HFFc6 (cell line): ENCODE results near the gene LRRC51. TPM values are rescaled to one million over a fixed set of nuclear protein-coding genes. Genes with fewer than 3 reads are reported as not detected.

Experiments used
- DNase-seq: peaks from one replicate; pipeline ENCODE4 v3.0.0-alpha.2; 2018
- H3K27ac Mint-ChIP-seq: 2 replicates; pipeline ENCODE4 v1.8.0; 2020; ENCODE audit warnings: mild to moderate bottlenecking, mixed read lengths
- H3K27me3 Mint-ChIP-seq: 2 replicates; pipeline ENCODE4 v1.8.0; 2021; ENCODE audit warnings: mild to moderate bottlenecking, moderate library complexity, mixed read lengths; ENCODE audit not compliant: insufficient read depth
- H3K36me3 Mint-ChIP-seq: 2 replicates; pipeline ENCODE4 v1.8.0; 2021; ENCODE audit warnings: low read depth, mixed read lengths
- H3K4me1 Mint-ChIP-seq: 2 replicates; pipeline ENCODE4 v1.8.0; 2020; ENCODE audit warnings: low read depth, mixed read lengths
- H3K4me3 Mint-ChIP-seq: 2 replicates; pipeline ENCODE4 v1.8.0; 2020; ENCODE audit warnings: mild to moderate bottlenecking, moderate library complexity, mixed read lengths
- H3K9me3 Mint-ChIP-seq: 2 replicates; pipeline ENCODE4 v1.8.0; 2020; ENCODE audit warnings: mild to moderate bottlenecking, mixed read lengths
- microRNA-seq: library from miRNA; unstranded; fragments of <30 nt; microRNA quantifications from one replicate; pipeline ENCODE4, GENCODE V29; 2019
- total RNA-seq, 6 experiments: library from RNA; stranded (reverse); fragmentation: NEBNext Ultra II Directional; extraction: Animal tissue kit (Norgen Biotek cat#: 25700); gene quantifications; 2 replicates in 1 of 6; 3 replicates in 5 of 6; pipeline ENCODE4 v1.2.3, GENCODE V29; 2021
- TF ChIP-seq, protein P1 (sequence below): fragments of 200-600 bp; sonication (generic); IDR thresholded peaks from 2 replicates; pipeline ENCODE4 v1.5.0; 2021; ENCODE audit warnings: antibody characterized with exemption, mild to moderate bottlenecking

The LRRC51 gene
- total RNA-seq, 6 experiments from 2014 or later = 7.4 to 12.4 (median 8.5) TPM

GRCh38 chr11:72144807-72145565, 64.3 kb downstream of the LRRC51 start:
- Mint-ChIP-seq H3K36me3 (peaks cover 1% of the 10 kb centered on the region; the same call in 1 of the 2 replicates), H3K9me3 (no peaks in the 10 kb centered on the region), H3K4me1 (peaks cover 59% of the 10 kb centered on the region), H3K4me3 (peak overlapping the region; percentile 9; the same call in 1 of the 2 replicates), H3K27me3 (no peaks in the 10 kb centered on the region; the same call in 1 of the 2 replicates), H3K27ac (peak overlapping the region; percentile 92)
- TF ChIP-seq, protein P1, sequence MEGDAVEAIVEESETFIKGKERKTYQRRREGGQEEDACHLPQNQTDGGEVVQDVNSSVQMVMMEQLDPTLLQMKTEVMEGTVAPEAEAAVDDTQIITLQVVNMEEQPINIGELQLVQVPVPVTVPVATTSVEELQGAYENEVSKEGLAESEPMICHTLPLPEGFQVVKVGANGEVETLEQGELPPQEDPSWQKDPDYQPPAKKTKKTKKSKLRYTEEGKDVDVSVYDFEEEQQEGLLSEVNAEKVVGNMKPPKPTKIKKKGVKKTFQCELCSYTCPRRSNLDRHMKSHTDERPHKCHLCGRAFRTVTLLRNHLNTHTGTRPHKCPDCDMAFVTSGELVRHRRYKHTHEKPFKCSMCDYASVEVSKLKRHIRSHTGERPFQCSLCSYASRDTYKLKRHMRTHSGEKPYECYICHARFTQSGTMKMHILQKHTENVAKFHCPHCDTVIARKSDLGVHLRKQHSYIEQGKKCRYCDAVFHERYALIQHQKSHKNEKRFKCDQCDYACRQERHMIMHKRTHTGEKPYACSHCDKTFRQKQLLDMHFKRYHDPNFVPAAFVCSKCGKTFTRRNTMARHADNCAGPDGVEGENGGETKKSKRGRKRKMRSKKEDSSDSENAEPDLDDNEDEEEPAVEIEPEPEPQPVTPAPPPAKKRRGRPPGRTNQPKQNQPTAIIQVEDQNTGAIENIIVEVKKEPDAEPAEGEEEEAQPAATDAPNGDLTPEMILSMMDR = no peak
- peak; percentile 94 for DNase-seq

Small RNA genes lying within 50 kb of the gene (microRNA-seq; reads per million reads assigned to microRNA genes)
- gene MIR3165 = not detected

Other genes with a start within 250 kb of the LRRC51 start
- not detected for gene DEFB108B, start 247.7 kb upstream of the LRRC51 start, total RNA-seq
- not detected for gene DEFB131B, start 202.4 kb upstream of the LRRC51 start, total RNA-seq
- gene XNDC1N, start 152.3 kb upstream of the LRRC51 start, total RNA-seq = 1 to 10 TPM; 2.3 to 4.0 (median 3.4) TPM
- gene RNF121, start 151.8 kb upstream of the LRRC51 start, total RNA-seq = 10 to 100 TPM; 36.7 to 41.6 (median 38.7) TPM
- gene IL18BP, start 81.9 kb upstream of the LRRC51 start, total RNA-seq = 1 to 10 TPM; 1.5 to 2.3 (median 1.8) TPM
- gene NUMA1, start 308 bp upstream of the LRRC51 start, total RNA-seq = 100 to 1,000 TPM; 127 to 148 (median 137) TPM
- gene LAMTOR1, start 22.4 kb downstream of the LRRC51 start, total RNA-seq = 100 to 1,000 TPM; 131 to 170 (median 145) TPM
- gene TOMT, start 25.1 kb downstream of the LRRC51 start, total RNA-seq = not detected
- gene ANAPC15, start 31.8 kb downstream of the LRRC51 start, total RNA-seq = 100 to 1,000 TPM in 3 of 6 experiments, 10 to 100 TPM in 3; 83.0 to 119 (median 95.8) TPM
- 10 to 100 TPM in 4 of 6 experiments, 1 to 10 TPM in 2; 9.1 to 13.7 (median 10.9) TPM for gene FOLR3, start 54.9 kb downstream of the LRRC51 start, total RNA-seq
- gene FOLR1, start 111.3 kb downstream of the LRRC51 start, total RNA-seq = under 1 TPM in 4 of 6 experiments, not detected in 2; 0.20 to 0.48 (median 0.38) TPM
- not detected for gene FOLR2, start 135.9 kb downstream of the LRRC51 start, total RNA-seq
- 100 to 1,000 TPM; 181 to 228 (median 212) TPM for gene INPPL1, start 143.9 kb downstream of the LRRC51 start, total RNA-seq
- gene PHOX2A, start 163.3 kb downstream of the LRRC51 start, total RNA-seq = not detected